ENCODE data around the gene DNAAF5.
A peak's percentile ranks its signal among the peaks of the same experiment; 100 is the strongest.

Gene DNAAF5

GRCh38 chr7:770741-771166 lies 44.3 kb downstream of the DNAAF5 start:
- no peak for DNase-seq

GRCh38 chr7:771234-772004 lies 44.9 kb downstream of the DNAAF5 start:
- no peak for DNase-seq

GRCh38 chr7:772005-772294 lies 45.5 kb downstream of the DNAAF5 start:
- no peak for DNase-seq

GRCh38 chr7:772392-772791 lies 45.9 kb downstream of the DNAAF5 start:
- DNase-seq = no peak

GRCh38 chr7:772861-773621 lies 46.5 kb downstream of the DNAAF5 start:
- no peak for DNase-seq

- DNase-seq = no peak
Observed at GRCh38 chr7:773622-773915, 47.1 kb downstream of the DNAAF5 start.

GRCh38 chr7:774161-775109 lies 47.9 kb downstream of the DNAAF5 start:
- DNase-seq = peak; percentile 78

- DNase-seq = no peak
Observed at GRCh38 chr7:776381-776780, 49.9 kb downstream of the DNAAF5 start.

- DNase-seq = no peak
Observed at GRCh38 chr7:776992-777727, 50.7 kb downstream of the DNAAF5 start.

- no peak for DNase-seq
Observed at GRCh38 chr7:777728-778078, 51.2 kb downstream of the DNAAF5 start.

GRCh38 chr7:778271-778967 lies 51.9 kb downstream of the DNAAF5 start:
- no peak for DNase-seq

- DNase-seq = no peak
Observed at GRCh38 chr7:778968-779451, 52.5 kb downstream of the DNAAF5 start.

- DNase-seq = no peak
Observed at GRCh38 chr7:779480-779879, 53.0 kb downstream of the DNAAF5 start.

GRCh38 chr7:780081-780480 lies 53.6 kb downstream of the DNAAF5 start:
- DNase-seq = no peak

GRCh38 chr7:780516-780915 lies 54.0 kb downstream of the DNAAF5 start:
- no peak for DNase-seq

- DNase-seq = no peak
Observed at GRCh38 chr7:781186-781849, 54.8 kb downstream of the DNAAF5 start.

- DNase-seq = no peak
Observed at GRCh38 chr7:781936-782529, 55.5 kb downstream of the DNAAF5 start.

GRCh38 chr7:782718-783449 lies 56.4 kb downstream of the DNAAF5 start:
- DNase-seq = no peak

- DNase-seq = no peak
Observed at GRCh38 chr7:783556-784490, 57.3 kb downstream of the DNAAF5 start.

Data from activated CD4-positive, CD25-positive, alpha-beta regulatory T cell treated with anti-CD3 and anti-CD28 coated beads, Interleukin-2, amount 50 U/mL, for 72 hours (primary cell).